ENCODE data around the gene ADAMTSL4.

GRCh38 chr1:150544204-150544603 lies 5.0 kb upstream of the ADAMTSL4 start:
- TF ChIP-seq CTCF (IDR thresholded peaks at IDR 0.05 in 8 of 11, conservative IDR thresholded peaks at IDR 0.05 in 3 of 11) (no peak), POLR2AphosphoS5 (IDR thresholded peaks at IDR 0.05) (no peak), POLR2A (IDR thresholded peaks at IDR 0.05) (no peak)

Data from spleen (tissue), 7 donors.